Hematopoietic multipotent progenitor cell (in vitro differentiated cells): Measurements from ENCODE around the gene DUSP12. TPM values are rescaled to one million over a fixed set of nuclear protein-coding genes. Genes with fewer than 3 reads are reported as not detected.

Experiments used
- DNase-seq, 3 donors: peaks; one replicate each; pipeline ENCODE4 v3.0.0-alpha.2; 2011 to 2015; ENCODE audit warnings: low read depth in 2 of 3, low spot score in 2 of 3
- total RNA-seq: library from RNA; depleted of rRNA; stranded (reverse); fragments of >200 nt; gene quantifications from one replicate; pipeline ENCODE4 v1.2.3, GENCODE V29; 2012

DUSP12 gene
- total RNA-seq, 1 donor: 26.1 TPM

GRCh38 chr1:161726473-161727255, 22.9 kb upstream of the DUSP12 start:
- peak; percentile 55 to 69 (median 61) for DNase-seq

DNA sequence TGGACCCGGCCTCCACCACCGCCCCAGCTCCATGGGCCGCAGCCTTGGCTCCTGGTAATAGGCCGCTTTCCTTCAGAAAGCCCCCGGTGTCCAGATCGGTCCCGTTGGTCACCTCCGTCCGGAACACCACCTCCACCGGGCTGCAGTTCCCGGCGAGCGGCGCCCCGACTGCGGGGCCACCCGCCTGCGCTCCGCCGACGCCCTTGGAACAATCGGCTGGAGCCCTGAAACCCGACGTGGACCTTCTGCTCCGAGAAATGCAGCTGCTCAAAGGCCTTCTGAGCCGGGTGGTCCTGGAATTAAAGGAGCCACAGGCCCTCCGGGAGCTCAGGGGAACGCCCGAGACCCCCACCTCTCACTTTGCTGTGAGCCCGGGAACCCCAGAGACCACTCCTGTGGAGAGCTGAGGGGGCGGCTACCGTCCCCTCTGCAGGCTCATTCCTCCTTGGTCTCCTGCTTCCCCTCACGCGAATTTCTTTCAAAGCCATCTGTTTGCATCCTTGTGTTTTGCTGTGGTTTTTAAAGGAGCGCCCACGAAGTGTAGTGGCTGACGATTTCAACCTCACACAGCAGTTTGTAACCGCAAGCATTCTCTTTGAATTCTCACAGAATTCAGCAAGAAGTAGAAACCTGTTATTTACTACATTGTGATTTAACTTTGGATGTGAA, 22.2 kb upstream of the DUSP12 start:
- peak; percentile 43 to 67 (median 51) for DNase-seq

GRCh38 chr1:161728376-161729226, 21.0 kb upstream of the DUSP12 start:
- DNase-seq: no peak

DNA sequence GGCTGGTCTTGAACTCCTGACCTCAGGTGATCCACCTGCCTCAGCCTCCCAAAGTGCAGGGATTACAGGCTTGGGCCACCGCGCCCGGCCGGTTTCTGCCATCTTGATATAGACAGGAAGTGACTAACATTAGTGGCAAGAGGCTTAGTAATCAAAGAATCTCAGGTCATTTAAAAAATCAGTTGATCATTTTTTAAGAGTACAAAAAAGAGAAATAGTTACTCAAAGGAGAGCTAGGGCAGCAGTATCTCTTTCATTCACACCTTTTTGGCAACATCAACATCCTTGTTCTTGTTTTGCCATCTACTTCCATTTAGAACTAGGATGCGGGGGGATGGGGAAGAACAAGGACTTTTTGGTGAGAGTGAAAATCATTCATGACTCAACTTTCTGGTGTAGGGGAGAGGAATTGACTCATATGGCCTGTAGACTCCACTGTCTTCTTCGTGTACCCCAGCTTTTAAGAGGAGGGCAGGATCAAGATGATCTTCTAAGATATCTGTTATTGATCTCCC, 19.5 kb upstream of the DUSP12 start:
- DNase-seq: no peak

DNA sequence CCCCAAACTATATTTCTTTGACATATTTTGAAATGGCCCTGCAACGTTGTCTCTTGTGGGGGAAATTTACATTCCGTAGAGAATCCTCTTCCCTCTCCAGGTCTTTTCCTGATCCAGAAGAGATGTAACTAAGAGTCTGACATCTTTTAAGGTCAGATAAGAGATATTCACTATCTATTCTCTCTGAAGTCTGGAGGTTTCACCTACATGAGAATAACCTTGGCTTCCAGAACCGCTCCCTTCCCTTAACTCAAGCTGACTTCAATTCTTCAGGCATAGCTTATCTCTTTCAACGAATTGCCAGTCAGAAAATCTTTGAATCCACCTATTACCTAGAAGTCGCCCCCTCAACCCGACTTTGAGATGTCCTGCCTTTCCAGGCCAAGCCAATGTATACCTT, 18.3 kb upstream of the DUSP12 start:
- DNase-seq: no peak

GRCh38 chr1:161731981-161732718, 17.4 kb upstream of the DUSP12 start:
- no peak for DNase-seq

- no peak for DNase-seq
These were observed 16.1 kb upstream of the DUSP12 start for GRCh38 chr1:161733526-161733925.

DNA sequence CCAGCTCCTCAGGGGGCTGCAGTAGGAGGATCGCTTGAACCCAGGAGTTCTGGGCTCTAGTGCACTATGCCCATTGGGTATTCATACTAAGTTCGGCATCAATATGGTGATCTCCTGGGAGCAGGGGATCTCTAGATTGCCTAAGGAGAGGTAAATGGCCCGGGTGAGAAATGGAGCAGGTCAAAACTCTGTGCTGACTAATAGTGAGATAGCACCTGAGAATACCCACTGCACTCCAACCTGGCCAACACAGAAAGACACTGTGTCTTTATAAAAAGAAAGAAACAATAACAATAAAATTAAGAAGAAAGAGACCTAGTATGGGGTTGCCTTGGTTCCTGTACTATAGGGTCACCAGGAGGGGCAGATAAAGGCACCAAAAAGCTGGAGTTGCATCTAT, 13.7 kb upstream of the DUSP12 start:
- DNase-seq: no peak

DNA sequence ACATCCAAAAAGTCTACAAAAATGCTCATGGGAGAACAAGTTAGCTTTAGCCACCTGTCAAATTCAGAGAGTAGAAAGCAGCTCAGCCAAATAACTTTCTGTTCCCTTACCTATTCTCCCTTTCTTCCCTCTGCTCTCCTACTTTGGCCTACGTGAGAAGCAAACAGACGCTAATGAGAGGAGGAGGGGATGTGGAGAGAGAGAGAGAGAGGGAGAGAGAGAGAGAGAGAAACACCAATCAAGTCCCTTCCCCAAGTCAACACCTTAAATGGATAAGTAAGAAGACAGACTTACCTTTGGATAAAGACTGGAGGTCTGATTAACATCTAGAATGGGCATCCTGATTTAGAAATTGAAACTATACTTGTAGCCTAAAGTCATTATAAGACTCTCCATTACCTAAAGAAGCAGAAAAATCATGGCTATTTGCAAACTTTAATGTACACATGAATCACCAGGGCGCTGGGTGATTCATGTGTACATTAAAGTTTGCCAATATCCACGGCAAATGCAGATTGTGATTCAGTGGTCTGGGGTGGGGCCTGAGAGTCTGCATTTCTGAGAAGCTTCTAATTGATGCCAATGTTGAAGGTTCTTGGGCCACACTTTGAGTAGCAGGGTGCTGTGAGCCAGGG, 13.1 kb upstream of the DUSP12 start:
- DNase-seq: no peak

DNA sequence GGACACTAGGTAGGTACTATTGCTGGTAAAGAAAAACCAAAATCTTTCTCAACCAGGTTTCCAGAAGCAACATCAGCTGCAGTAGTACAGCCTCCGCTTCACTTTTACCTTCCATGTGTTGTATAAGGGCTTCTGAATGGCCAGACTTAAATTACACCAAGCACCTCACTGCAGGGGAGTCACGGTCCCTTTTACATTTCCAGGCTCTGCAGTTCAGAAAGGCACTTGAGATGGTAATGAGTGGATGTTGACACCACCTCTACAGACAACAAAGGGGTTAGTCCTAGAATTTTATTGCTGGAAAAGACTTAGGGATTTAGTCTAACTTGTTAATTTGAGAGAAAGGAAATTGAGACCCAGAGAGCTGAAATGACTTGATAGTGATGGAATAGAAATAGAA, 12.0 kb upstream of the DUSP12 start:
- no peak for DNase-seq

- DNase-seq: peak in 2 of 3 donors; percentile 73 to 77
These were observed 10.8 kb upstream of the DUSP12 start for GRCh38 chr1:161738627-161739287.

DNA sequence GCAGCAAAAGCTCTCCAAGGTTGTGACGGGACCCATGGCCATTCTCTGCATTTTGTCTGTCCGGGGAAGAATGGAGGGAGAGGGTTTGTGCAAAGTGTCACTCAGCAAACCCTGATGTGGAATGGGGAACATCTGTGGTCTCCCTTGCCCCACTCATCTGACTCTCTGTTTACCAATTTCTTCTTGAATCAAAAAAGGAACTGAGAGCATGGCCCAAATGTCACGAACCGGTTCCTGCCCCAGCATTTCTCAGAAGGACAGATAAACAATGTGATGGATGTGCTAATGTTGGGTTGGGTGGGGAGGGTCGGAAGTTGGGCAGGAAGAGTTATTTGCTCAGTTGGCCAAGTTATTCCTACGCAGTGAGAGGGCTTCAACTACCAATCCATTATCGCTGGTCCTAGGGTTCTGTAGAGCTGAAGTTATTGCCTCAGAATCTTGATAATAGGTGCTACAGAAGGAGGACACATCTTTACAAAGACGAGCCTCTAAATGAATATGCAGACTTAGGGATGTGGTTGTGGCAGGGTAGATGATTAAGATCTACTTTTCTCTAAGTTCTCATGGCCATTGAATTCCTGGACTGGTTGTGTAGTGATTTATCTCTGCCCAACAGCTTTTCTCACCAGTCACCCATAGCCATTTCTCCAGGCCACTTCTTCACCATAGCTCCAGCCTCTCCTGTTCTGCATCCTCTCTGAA, 9.6 kb upstream of the DUSP12 start:
- no peak for DNase-seq

DNA sequence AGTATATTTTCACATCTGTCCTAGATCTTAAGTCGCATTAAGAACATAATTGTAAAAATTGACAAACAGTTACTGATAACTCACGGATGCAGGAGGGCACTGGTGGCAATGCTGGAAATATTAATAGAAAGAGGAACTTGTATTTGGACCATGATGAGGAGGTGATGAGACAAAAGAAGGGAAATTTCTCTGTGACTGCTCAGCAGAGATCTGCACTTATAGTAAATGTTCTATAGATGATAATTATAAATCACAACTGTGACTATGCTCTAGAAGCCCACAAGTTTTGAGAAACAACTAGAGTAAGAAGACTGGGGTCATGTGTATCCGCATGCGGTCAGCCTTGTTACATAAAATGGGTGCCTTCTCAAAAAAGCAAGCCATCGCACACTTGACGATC, 8.7 kb upstream of the DUSP12 start:
- no peak for DNase-seq

DNA sequence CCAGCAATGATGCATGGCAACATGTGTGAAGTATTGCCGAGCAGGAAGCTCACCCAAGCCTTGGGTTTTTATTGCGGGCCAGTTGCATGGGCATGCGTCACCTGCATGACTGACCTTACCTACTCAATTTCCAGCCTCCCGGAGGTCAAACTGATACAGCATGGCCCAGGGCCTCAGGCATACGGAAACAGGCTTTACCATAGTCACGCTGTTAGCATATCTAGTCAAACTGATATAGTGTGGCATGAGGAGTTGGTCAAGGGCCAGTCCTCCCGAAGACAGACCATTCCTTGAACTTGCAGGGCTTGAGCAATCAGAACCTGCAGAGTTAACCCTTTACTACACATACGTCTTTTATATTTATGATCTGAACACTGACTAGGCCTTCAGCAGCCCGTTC, 6.4 kb upstream of the DUSP12 start:
- DNase-seq: no peak

DNA sequence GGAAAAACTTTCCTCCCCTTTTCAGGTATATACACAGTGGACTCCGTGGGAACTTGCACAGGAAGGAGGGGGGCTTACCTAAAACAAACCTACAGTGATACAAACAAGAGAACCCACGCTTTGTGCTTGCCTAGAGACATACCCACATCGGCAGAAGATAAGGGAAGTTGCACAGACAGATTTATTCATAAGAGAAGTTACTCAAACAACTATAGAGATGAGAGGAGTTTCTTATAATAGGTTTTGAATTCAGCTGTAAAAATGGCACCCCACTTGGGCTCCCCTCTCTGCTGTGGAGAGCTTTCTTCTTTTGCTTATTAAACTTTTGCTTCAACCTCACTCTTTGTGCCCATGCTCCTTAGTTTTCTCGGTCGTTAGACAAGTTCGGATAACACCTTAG, 1.8 kb upstream of the DUSP12 start:
- DNase-seq: no peak

DNA sequence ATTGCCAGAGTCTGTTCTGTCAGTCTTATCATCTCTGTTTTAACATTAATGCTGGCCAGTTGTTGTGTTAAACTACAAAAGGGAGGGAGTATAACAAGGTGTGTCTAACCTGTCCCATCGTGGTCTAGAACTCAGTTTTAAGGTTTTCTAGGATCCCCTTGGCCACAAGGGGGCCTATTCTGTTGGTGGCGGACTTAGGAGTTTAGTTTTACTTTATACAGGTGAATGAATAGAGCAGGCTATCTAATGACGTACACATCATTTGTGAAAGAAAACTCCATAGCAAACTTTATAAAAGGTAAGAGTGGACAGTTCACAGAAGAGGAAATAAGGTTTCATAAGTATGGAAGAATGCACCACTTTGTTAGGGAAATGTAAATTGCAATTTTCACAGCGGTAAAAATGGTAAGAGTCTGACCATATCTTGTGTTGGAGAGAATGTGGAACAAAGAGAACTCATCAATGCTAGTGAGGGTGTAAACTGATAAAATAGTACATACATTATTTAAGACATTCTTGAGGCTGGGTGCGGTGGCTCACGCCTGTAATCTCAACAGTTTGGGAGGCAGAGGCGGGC, 14.0 kb downstream of the DUSP12 start:
- peak in 1 of 3 donors; percentile 52 for DNase-seq

GRCh38 chr1:161766102-161766981, 16.8 kb downstream of the DUSP12 start, which contains the start of gene ATF6:
Gene ATF6, plus strand, starts transcription at chr1:161766320. Its CDS starts 41 bp downstream, at chr1:161766361.
- DNase-seq: peak; percentile 69 to 92 (median 90)
